Activated gamma-delta T cell (primary cell): ENCODE data around the gene EPN3.

Source experiments
- DNase-seq: peaks from one replicate; lab custom pipeline; 2025; lab: John Stamatoyannopoulos, UW

EPN3 gene

GRCh38 chr17:50534979-50535326, 2.4 kb downstream of the EPN3 start:
- DNase-seq: no peak

DNA sequence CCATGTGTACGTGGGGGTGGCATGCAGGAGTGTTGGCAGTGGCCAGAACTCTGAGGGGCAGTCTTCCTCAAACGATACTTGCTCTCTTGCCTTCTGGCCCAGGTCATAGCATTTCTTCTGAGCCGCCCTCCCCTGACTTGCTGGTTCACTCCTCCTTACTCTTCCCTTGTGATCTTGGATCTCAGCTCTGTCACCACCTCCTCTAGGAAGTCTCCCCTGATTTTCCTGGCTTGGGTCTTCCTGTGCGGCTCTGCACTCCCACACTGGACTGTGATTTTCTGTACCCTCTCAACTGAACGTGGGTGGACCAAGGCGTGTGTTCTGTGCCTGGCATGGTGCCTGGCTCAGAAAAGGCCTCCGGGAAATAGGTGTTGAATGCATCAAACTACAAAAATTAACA, 2.9 kb downstream of the EPN3 start:
- DNase-seq: no peak

DNA sequence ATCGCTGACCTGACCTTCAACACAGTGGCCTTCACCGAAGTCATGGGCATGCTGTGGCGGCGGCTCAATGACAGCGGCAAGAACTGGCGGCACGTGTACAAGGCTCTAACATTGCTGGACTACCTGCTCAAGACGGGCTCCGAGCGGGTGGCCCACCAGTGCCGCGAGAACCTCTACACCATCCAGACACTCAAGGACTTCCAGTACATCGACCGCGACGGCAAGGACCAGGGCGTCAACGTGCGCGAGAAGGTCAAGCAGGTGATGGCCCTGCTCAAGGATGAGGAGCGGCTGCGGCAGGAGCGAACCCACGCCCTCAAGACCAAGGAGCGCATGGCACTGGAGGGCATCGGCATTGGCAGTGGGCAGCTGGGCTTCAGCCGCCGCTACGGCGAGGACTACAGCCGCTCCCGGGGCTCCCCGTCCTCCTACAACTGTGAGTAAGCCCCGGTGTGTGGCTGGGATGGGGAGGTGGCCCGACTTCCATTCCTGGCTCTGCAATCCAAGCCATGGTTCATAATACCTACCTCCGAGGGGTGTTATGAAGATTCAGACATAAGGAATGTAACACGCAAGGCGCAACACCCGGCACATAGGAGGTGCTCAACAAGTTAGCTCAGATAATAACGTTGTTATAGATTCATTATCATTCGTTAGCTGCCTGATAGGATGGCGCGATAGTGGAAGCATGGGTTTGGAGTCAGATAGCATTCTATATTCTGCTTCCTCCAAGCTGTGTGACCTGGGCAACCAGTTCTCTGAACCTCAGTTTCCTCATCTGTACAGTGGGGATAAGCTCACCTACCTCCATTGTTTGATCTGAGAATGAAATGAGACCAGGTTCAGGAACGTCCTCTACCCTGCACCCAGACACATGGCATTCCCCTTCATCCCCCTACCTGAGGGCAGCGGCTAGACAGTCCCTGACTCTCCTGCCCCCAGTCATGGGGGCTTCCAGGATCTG, 4.4 kb downstream of the EPN3 start:
- no peak for DNase-seq

DNA sequence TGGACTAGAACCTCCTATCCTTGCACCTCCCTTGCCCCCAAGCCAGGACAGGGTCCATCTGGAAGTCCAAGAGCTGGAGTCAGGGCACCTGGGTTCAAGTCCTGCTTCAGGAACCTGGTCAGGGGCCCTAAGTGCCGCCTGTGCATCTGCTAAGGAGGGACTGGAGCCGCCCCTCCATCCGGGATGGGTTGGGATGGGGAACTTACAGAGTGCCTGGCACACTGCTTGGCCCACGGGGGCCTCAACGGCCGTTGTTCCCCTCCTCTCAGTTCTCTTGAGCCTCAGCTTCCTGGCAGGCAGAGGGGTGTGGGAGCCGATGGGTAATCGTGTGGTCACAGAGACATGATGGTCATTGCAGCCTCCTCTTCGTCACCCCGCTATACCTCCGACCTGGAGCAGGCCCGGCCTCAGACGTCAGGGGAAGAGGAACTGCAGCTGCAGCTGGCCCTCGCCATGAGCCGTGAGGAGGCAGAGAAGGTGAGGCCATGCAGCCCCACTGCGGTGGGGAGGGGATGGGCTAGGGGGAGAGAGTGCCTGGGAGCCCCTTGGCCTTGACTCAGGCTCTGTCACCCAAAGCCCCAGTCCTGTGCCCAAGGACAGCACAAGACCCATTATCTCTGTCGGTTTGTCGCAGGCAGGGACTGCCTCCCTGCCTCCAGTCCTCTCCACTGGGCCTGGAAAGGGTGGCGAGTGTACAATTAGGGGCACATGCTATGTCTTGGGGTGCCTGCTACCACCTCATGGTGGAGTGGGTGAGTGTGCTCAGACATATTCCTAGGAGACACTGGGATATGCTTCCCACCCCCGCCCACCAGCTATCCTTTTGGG, 5.4 kb downstream of the EPN3 start:
- no peak for DNase-seq

GRCh38 chr17:50538549-50539410, 6.2 kb downstream of the EPN3 start:
- DNase-seq: no peak

- no peak for DNase-seq
Observed at GRCh38 chr17:50539762-50540559, 7.4 kb downstream of the EPN3 start.

GRCh38 chr17:50540560-50541401, 8.2 kb downstream of the EPN3 start:
- DNase-seq: no peak

DNA sequence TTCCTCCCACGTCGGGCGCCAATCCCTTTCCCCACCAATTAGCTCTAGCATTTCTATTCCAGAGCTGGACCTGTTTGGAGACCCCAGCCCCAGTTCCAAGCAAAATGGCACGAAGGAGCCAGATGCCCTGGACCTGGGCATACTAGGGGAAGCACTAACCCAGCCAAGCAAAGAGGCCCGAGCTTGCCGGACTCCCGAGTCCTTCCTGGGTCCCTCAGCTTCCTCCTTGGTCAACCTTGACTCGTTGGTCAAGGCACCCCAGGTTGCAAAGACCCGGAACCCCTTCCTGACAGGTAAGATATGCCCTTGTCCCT, 8.8 kb downstream of the EPN3 start:
- DNase-seq: no peak

GRCh38 chr17:50541716-50542688, 9.5 kb downstream of the EPN3 start:
- peak; percentile 71 for DNase-seq

GRCh38 chr17:50542795-50543774, 10.6 kb downstream of the EPN3 start:
- DNase-seq: no peak

- DNase-seq: no peak
Observed at GRCh38 chr17:50544516-50544915, 12.0 kb downstream of the EPN3 start.

DNA sequence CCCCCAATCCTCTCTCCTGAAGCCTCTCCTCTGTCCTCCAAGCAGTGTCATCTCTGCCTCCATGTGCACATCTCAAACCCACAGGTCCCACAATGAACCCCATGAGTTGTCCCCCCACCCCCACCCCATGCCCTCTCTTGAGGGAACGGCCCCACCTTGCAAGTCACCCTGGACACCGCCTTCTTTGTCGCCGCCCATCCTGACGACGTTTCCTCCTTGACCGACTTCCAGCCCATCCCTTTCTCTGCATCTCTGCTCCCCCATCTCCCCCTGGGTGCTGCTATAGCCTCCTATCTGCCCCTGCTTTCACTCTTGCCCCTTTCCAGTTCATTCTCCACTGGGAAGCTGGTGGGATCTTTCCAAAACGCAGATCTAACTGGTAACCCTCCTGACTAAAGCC, 12.8 kb downstream of the EPN3 start:
- DNase-seq: no peak

DNA sequence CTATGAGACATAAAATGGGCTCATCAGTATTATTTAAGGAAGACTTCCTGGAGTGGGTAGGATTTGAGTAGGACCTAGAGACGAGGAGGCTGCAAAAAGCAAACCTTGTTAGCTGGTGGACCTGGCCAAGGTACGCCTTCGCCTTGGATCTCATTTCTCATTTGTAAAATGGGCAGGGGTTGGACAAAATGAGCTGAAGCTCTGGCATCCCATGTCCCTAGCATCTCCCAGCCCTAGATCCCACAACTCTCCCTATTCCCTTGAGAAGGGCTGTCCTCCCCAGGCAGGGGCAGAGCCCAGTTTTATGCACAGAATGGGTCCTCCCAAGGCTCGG, 14.1 kb downstream of the EPN3 start:
- DNase-seq: no peak

- DNase-seq: peak; percentile 73
Observed at GRCh38 chr17:50547035-50547735, 14.7 kb downstream of the EPN3 start, which contains the start of gene SPATA20. TSS of gene SPATA20 (plus strand) at chr17:50547174. CDS start at chr17:50547209, 35 bp downstream.

DNA sequence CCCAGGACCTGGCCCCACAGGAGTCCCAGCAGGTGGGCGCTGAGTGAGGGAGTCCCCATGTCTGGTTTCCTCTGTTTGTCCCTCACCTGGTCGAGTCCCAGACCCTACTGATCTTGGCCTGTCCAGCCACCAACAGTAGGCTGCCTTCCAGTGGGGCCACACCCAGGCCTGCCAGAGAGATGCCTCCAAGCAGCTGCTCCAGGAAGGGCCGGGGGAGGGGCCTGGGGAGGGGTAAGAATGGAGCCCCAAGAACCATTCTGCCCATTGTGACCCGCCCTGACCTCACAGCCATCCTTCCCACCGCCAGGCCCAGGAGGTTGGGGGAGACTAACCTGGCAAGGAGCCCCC, 15.2 kb downstream of the EPN3 start:
- no peak for DNase-seq

GRCh38 chr17:50548831-50549230, 16.3 kb downstream of the EPN3 start:
- DNase-seq: no peak

DNA sequence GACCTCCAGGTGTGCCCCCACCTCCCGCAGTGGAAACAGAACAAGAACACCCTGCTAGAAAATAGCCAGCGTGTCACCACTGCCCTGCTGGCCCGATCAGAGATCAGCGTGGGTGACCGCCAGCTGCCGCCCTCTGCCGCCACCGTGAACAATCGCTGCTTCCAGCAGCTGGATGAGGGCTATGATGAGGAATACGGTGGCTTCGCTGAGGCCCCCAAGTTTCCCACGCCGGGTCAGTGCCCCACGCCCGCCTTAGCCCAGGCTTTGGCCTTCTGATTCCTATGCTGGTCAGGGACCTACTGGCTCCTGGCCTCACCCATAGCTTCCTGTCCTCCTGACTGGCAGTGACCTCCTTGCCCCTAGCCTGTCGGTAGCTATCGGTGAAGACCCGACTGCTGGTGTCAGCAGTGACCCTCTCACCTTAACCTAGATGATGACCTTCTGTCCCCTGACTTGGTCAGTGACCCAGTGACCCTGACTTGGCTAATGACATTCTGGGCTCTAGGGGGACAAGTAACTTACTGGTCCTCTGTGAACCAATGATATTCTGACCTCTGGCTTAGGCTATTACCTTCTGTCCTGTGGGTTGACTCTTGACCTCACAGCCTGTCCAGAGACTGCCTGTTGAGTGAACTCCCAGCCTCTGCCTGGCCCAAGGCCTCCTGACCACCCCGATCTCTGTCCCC, 16.9 kb downstream of the EPN3 start:
- no peak for DNase-seq
